Endothelial cell of umbilical vein (primary cell): ENCODE measurements around the gene ODAD4. TPM values are rescaled to one million over a fixed set of nuclear protein-coding genes. Genes with fewer than 3 reads are reported as not detected.

Experiments
- BruUV-seq: library from RNA; stranded (reverse); fragments of 400-500 nt; replicated peaks from 2 replicates; lab custom pipeline; 2021; lab: Mats Ljungman, UMichigan
- CTCF ChIA-PET: fragments of 300-600, 350-600 bp; sonication (Branson Sonifier 250); formaldehyde crosslinking; loops from one replicate; lab custom pipeline; 2021; ENCODE audit warnings: antibody characterized with exemption, inconsistent platforms; lab: Charles Lee
- POLR2A ChIA-PET: fragments of 300-600, 350-600 bp; sonication (Branson Sonifier 250); formaldehyde crosslinking; loops from one replicate; lab custom pipeline; 2021; ENCODE audit warnings: antibody characterized with exemption, inconsistent platforms; lab: Charles Lee
- DNase-seq: peaks from one replicate; pipeline ENCODE4 v3.0.0-alpha.2; 2011; ENCODE audit warnings: low read depth, low spot score
- FAIRE-seq: peaks from 2 replicates; lab custom pipeline; 2011; peaks lifted over from hg19 to GRCh38; lab: Jason Lieb, UNC
- H2AFZ ChIP-seq: 2 replicates; pipeline ENCODE4 v1.6.0; 2012; ENCODE audit warnings: low read depth, low read length, control low read depth, inconsistent platforms
- H3K27ac ChIP-seq: 2 replicates; pipeline ENCODE4 v1.5.1; 2011; ENCODE audit warnings: low read depth, mild to moderate bottlenecking, control low read depth, low read length, moderate library complexity; ENCODE audit not compliant: insufficient read depth
- H3K27me3 ChIP-seq, 2 experiments: 2 replicates each; pipeline versions ENCODE4 v1.6.0 to v1.6.1; 2011; ENCODE audit warnings: low read length in 2 of 2, mixed read lengths in 1 of 2; ENCODE audit not compliant: control insufficient read depth in 2 of 2, insufficient read depth in 2 of 2
- H3K36me3 ChIP-seq, 2 experiments: 2 replicates in 1 of 2; 3 replicates in 1 of 2; pipeline ENCODE4 v1.5.1; 2011; ENCODE audit warnings: low read length in 2 of 2, mild to moderate bottlenecking in 1 of 2, moderate library complexity in 1 of 2; ENCODE audit not compliant: control insufficient read depth in 2 of 2, insufficient read depth in 2 of 2; ENCODE audit errors: extremely low read depth in 1 of 2
- H3K4me1 ChIP-seq: 3 replicates; pipeline ENCODE4 v1.5.1; 2011; ENCODE audit warnings: mild to moderate bottlenecking, low read length; ENCODE audit not compliant: control insufficient read depth, insufficient read depth; ENCODE audit errors: extremely low read depth
- H3K4me2 ChIP-seq: 2 replicates; pipeline ENCODE4 v1.6.1; 2011; ENCODE audit warnings: low read length, control low read depth, mixed read lengths; ENCODE audit not compliant: insufficient read depth
- H3K4me3 ChIP-seq, 3 experiments: fragments of 200-600 bp in 1 of 3; sonication (generic), shearing (Covaris generic) in 1 of 3; replicated peaks in 1 of 3; 2 replicates each; pipeline ENCODE4 v1.5.1; 2011 to 2016; ENCODE audit warnings: control low read depth in 3 of 3, low read length in 3 of 3, mild to moderate bottlenecking in 2 of 3, inconsistent platforms in 1 of 3, low read depth in 1 of 3, moderate library complexity in 1 of 3; ENCODE audit not compliant: insufficient read depth in 1 of 3
- H3K79me2 ChIP-seq: 2 replicates; pipeline ENCODE4 v1.6.0; 2012; ENCODE audit warnings: low read length, inconsistent platforms; ENCODE audit not compliant: control insufficient read depth, insufficient read depth
- H3K9ac ChIP-seq: replicated peaks from 2 replicates; pipeline ENCODE3; 2011; ENCODE audit warnings: low read length, control low read depth; ENCODE audit not compliant: insufficient read depth; ENCODE audit errors: extremely low read depth
- H3K9me1 ChIP-seq: replicated peaks from 3 replicates; pipeline ENCODE4 v1.6.0; 2011; ENCODE audit warnings: mild to moderate bottlenecking, low read length; ENCODE audit not compliant: control insufficient read depth, insufficient read depth; ENCODE audit errors: extremely low read depth
- H3K9me3 ChIP-seq: replicated peaks from 2 replicates; pipeline ENCODE4 v1.5.1; 2012; ENCODE audit warnings: low read length, inconsistent platforms; ENCODE audit not compliant: control insufficient read depth, insufficient read depth
- H4K20me1 ChIP-seq: replicated peaks from 2 replicates; pipeline ENCODE3; 2011; ENCODE audit warnings: mild to moderate bottlenecking, low read length; ENCODE audit not compliant: control insufficient read depth, insufficient read depth; ENCODE audit errors: extremely low read depth
- CTCF ChIP-seq, 2 donors: IDR thresholded peaks; 1 replicate in 1 of 2; 2 replicates in 1 of 2; pipeline ENCODE4 v1.5.1; 2011; ENCODE audit warnings: low read length in 2 of 2, mild to moderate bottlenecking in 2 of 2, moderate library complexity in 2 of 2, control low read depth in 1 of 2, inconsistent platforms in 1 of 2, low read depth in 1 of 2; ENCODE audit not compliant: insufficient read depth in 1 of 2; ENCODE audit errors: extremely low read depth in 1 of 2
- EZH2 ChIP-seq: IDR thresholded peaks from 2 replicates; pipeline ENCODE4 v1.6.1; 2012; ENCODE audit warnings: borderline replicate concordance, low read depth, mild to moderate bottlenecking, moderate library complexity, low read length, inconsistent platforms; ENCODE audit not compliant: severe bottlenecking
- FOS ChIP-seq: IDR thresholded peaks from 2 replicates; pipeline ENCODE4 v1.6.1; 2011; ENCODE audit warnings: mild to moderate bottlenecking, low read length, moderate library complexity, borderline replicate concordance; ENCODE audit not compliant: insufficient read depth
- GATA2 ChIP-seq: IDR thresholded peaks from 2 replicates; pipeline ENCODE4 v1.7.0; 2011; ENCODE audit warnings: low read depth, mild to moderate bottlenecking, moderate library complexity, mixed read lengths, low read length; ENCODE audit not compliant: insufficient read length, insufficient read depth
- JUN ChIP-seq: IDR thresholded peaks from 2 replicates; pipeline ENCODE4 v1.6.1; 2011; ENCODE audit warnings: borderline replicate concordance, low read depth; ENCODE audit not compliant: insufficient read length, insufficient read depth
- MYC ChIP-seq: IDR thresholded peaks from one replicate; pipeline ENCODE4 v1.6.1; 2011; ENCODE audit warnings: mild to moderate bottlenecking, low read depth, low read length
- POLR2A ChIP-seq: IDR thresholded peaks from 2 replicates; pipeline ENCODE4 v1.6.1; 2012; ENCODE audit warnings: low read depth, mild to moderate bottlenecking, control low read depth, low read length
- POLR2AphosphoS5 ChIP-seq: IDR thresholded peaks from 2 replicates; pipeline ENCODE4 v1.6.1; 2012; ENCODE audit warnings: low read depth, mild to moderate bottlenecking, control low read depth, low read length, moderate library complexity; ENCODE audit not compliant: insufficient read depth
- dilution Hi-C: fragments of 300-500 bp; cut with MboI; formaldehyde crosslinking; loops from one replicate; pipeline ENCODE4 v1.15.0; 2019; ENCODE audit warnings: low sequenced_read_pairs; ENCODE audit not compliant: extremely low pct_ligation_motif_present
- intact Hi-C: fragments of 100-400 bp; cut with micrococcal nuclease; formaldehyde crosslinking; loops from one replicate; pipeline ENCODE4 v1.10.0; 2022
- polyA plus RNA-seq, 4 experiments: library from polyadenylated mRNA; depleted of rRNA in 3 of 4; stranded (reverse) in 3 of 4; unstranded in 1 of 4; fragments of >200 nt; gene quantifications; 2 replicates each; pipeline versions ENCODE4 v1.2.1 to v1.2.3, GENCODE V29; 2011 to 2012; ENCODE audit warnings: missing spikeins in 1 of 4
- total RNA-seq: library from RNA; stranded (reverse); gene quantifications from 2 replicates; pipeline ENCODE4 v1.2.3, GENCODE V29; 2021
- TF ChIP-seq, protein P1 (sequence below): IDR thresholded peaks from 2 replicates; pipeline ENCODE4 v1.6.1; 2011; ENCODE audit not compliant: insufficient read depth, insufficient read length

ODAD4 gene
- total and polyA plus RNA-seq, 2 donors (not counting 3 experiments of a cell fraction or from before 2014, with no cell fraction given), result 0.19 to 1.0 TPM

- dilution Hi-C loops (no loop called here), intact Hi-C loops (no loop called here)
- TF ChIP-seq POLR2A, result no peak
- TF ChIP-seq GATA2, result no peak
- TF ChIP-seq FOS, result no peak
- no peak for TF ChIP-seq EZH2
- TF ChIP-seq JUN, result no peak
- TF ChIP-seq, protein P1, sequence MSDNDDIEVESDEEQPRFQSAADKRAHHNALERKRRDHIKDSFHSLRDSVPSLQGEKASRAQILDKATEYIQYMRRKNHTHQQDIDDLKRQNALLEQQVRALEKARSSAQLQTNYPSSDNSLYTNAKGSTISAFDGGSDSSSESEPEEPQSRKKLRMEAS, result no peak
- TF ChIP-seq POLR2AphosphoS5, result no peak
- no peak for TF ChIP-seq CTCF (IDR thresholded peaks at IDR 0.05; ENCODE audit: extremely low read depth in 1 of 2, insufficient read depth in 1 of 2, low read depth in 1 of 2, low read length in 2 of 2)
- TF ChIP-seq MYC, result no peak
- ChIA-PET CTCF (interaction anchor here (3.4 kb wide), 1 partner anchor 66 kb away, joined by 9 read pairs; no protein-coding TSS in a partner anchor), POLR2A (interaction anchor here (0.7 kb wide), 1 partner anchor 25 kb away, joined by 3 read pairs; the partner anchor contains the start of gene ACLY)
- no peaks in the 10 kb centered on the region for H4K20me1 ChIP-seq
- no peak overlapping the region for H3K4me3 ChIP-seq
- H3K9me1 ChIP-seq, result no peaks in the 10 kb centered on the region
- no peak overlapping the region for H3K4me2 ChIP-seq
- H3K27ac ChIP-seq, result no peak overlapping the region
- peaks cover 14% of the 10 kb centered on the region for H3K79me2 ChIP-seq
- peaks cover 52 to 65% of the 10 kb centered on the region in 2 experiments for H3K36me3 ChIP-seq
- no peak for FAIRE-seq
- no peaks in the 10 kb centered on the region for H3K27me3 ChIP-seq
- H3K9ac ChIP-seq, result no peak overlapping the region
- no peaks in the 10 kb centered on the region for H3K9me3 ChIP-seq
- H2AFZ ChIP-seq, result no peak overlapping the region
- no peak for DNase-seq
- H3K4me1 ChIP-seq, result no peaks in the 10 kb centered on the region
- no TSS peak for BruUV-seq
These were observed 37.0 kb upstream of the ODAD4 start for GRCh38 chr17:41893384-41893783.
